GM18507 (cell line): Measurements from ENCODE around the gene RPTOR.
"Not testable (repeated sequence)": the region's sequence is repeated elsewhere in the genome, so short reads cannot be mapped to it uniquely, and the experiment has no call there.

Experiments
- DNase-seq: peaks from one replicate; pipeline ENCODE4 v3.0.0; 2011; ENCODE audit warnings: low read depth; ENCODE audit not compliant: insufficient read length; ENCODE audit errors: extremely low spot score
- FAIRE-seq: peaks from 2 replicates; lab custom pipeline; 2011; peaks lifted over from hg19 to GRCh38; lab: Jason Lieb, UNC

The RPTOR gene

GRCh38 chr17:80604670-80605010, 60.0 kb downstream of the RPTOR start:
- FAIRE-seq (no peak), DNase-seq (no peak)

GRCh38 chr17:80605326-80606066, 60.9 kb downstream of the RPTOR start:
- FAIRE-seq (peak; percentile 81), DNase-seq (peak; percentile 44)

DNA sequence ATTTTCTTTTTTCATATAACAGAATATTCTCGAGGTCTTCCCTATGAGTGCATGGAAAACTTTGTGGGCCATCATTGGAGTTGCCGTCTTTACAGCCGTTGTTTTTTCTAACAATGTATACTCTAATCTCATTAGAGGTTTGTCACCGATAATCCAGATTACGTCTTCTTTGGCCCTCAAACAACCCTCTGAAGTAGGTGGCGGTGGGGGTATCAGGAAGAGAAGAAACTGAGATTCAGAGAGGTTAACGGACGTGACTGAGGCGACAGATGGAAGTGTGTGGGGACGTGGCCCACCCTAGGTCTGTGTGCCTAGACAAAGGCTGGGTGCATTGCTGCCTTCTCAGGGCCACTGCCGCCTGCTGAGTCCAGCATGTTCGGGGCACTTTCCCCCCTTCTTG, 63.7 kb downstream of the RPTOR start:
- DNase-seq (no peak), FAIRE-seq (no peak)

GRCh38 chr17:80609757-80610156, 65.1 kb downstream of the RPTOR start:
- FAIRE-seq = no peak
- DNase-seq = no peak

- DNase-seq (no peak), FAIRE-seq (no peak)
Observed at GRCh38 chr17:80611816-80612215, 67.2 kb downstream of the RPTOR start.

- DNase-seq = no peak
Observed at GRCh38 chr17:80612997-80613731, 68.5 kb downstream of the RPTOR start.

DNA sequence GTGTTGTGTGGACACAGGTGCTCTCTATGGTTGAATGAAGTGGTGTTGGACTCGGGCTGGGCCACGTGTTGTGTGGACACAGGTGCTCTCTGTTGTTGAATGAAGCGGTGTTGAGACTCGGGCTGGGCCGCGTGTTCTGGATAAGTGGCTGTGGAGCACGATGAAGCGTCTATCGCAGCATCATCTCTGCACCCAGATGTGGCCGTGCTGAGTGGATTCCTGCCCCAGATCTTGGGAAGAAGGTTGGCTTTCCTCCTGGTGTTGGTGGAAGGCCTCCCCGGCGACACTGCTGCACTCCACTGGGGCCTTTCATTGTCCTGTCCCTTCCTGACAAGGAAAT, 69.1 kb downstream of the RPTOR start:
- FAIRE-seq = no peak
- DNase-seq = no peak

More at GRCh38 chr17:80612997-80613731, 68.5 kb downstream of the RPTOR start:
- no peak for FAIRE-seq

DNA sequence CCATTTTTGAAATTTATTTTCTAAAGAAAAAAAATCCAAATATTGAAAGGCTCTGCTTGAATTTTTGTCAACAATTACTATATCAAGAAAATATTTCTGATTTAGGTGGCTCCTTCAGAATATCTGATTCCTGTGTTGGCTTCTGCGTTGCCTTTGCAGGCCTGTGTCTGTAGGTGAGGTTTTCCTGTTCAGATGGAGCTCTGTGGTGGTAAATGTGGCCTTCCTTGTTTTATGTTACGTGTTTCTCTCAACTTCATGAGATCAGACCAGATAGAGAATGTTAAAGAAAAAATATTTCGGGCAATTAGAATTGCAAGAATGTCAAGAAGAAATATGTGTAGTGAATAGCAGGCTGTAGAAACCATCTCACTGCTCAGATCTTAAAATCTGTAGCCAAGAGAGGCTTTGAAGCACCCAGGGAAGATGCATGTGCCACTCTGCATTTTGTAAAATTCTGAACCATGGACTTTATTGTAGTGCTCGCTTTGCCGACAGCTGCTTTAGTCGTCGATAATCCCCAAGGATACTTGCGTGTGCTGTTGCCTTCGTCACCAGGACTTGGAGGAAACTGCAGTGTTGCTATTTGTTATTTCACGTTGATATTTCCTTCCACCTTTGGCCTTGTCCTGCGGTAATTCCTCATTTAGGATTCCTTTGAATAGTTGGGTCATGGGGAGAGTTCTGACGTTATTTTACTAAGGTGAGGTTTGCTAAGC, 69.9 kb downstream of the RPTOR start:
- FAIRE-seq (no peak), DNase-seq (no peak)

DNA sequence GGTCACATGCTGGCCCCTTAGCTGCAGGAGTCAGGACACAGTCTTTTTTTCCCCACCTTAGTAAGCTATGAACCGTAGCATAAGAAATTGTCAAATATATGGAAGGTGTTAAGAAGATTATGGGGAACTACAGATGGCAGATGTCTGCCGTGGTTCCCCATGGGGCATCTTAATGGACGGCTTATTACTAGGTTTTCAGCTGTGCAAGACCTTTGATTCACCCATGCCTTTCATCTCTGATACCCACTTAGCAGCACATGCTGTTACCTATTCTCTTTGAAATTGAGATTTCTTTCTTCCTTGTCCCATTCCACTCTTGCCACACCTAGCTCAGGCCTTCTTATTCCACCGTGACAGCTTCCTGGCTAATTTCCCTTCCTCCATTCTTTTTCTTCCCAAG, 70.7 kb downstream of the RPTOR start:
- FAIRE-seq = no peak
- DNase-seq = no peak

GRCh38 chr17:80616705-80617104, 72.1 kb downstream of the RPTOR start:
- no peak for FAIRE-seq

GRCh38 chr17:80618304-80618703, 73.7 kb downstream of the RPTOR start:
- no peak for DNase-seq
- FAIRE-seq = no peak

More at GRCh38 chr17:80616705-80617104, 72.1 kb downstream of the RPTOR start:
- no peak for DNase-seq

DNA sequence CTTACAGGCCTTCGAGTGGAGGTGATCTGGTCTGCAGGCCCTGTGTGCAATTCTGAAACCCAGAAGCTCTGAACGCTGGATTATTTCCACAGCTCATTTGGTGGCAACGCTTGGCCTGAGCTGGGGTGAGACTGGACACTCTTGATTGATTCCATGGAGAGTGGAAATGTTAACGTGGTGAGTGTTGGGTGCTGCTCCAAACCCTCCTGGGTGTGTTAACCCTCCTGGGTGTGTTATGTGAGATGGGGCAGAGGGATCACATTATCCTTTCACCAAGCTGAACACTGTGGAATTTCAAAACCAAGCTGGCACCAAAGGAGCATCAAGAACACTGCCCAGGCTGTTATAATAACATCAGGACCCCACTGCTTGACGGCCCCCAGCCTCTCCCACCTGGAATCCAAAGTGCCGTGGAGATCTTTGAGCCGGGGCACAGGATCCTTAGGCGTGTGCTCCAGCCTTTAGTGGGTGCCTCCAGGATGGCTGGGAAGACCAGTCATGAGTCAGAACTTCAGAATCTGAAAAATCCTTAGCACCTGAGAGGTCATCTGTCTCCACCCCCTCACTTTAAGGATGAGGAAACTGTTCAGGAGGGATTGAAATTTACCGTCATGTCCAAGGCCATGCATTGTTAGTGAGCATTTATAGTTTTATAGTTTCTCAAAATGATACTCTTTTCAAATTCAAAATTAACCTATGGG, 75.0 kb downstream of the RPTOR start:
- DNase-seq (no peak), FAIRE-seq (no peak)

- no peak for FAIRE-seq
Observed at GRCh38 chr17:80621335-80621996, 76.8 kb downstream of the RPTOR start.

DNA sequence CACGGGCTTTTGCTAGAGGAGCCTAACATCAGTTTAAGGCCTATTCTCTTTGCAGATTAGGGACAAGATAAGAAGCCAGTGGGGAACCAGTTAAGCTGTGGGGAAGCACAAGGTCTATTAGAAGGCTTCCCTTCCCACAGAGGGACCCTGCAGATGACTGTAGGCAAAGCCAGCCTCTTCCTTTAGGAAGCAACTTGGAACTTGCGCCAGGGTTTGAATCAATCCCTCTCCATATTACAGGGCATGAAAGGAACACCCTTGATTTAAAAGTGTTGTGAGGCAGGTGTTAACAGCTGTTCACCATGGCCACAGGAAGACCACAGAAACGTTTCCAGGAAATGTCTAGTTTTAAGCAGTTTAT, 77.3 kb downstream of the RPTOR start:
- DNase-seq (no peak), FAIRE-seq (no peak)

More at GRCh38 chr17:80621335-80621996, 76.8 kb downstream of the RPTOR start:
- no peak for DNase-seq

- no peak for FAIRE-seq
- DNase-seq = no peak
Observed at GRCh38 chr17:80624864-80625263, 80.2 kb downstream of the RPTOR start.

- no peak for FAIRE-seq
- DNase-seq = no peak
Observed at GRCh38 chr17:80625627-80626026, 81.0 kb downstream of the RPTOR start.

DNA sequence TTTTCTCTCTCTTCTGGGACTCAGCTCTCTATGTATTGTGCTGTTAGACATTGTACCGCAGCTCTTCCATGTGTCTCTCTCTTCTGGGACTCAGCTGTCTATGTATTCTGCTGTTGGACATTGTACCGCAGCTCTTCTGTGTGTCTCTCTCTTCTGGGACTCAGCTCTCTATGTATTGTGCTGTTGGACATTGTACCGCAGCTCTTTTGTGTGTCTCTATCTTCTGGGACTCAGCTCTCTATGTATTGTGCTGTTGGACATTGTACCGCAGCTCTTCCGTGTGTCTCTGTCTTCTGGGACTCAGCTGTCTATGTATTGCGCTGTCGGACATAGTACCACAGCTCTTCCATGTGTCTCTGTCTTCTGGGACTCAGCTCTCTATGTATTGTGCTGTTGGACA, 84.2 kb downstream of the RPTOR start:
- FAIRE-seq = not testable (repeated sequence)

GRCh38 chr17:80629298-80630028, 84.8 kb downstream of the RPTOR start:
- no peak for DNase-seq
- no peak for FAIRE-seq

More for the DNA sequence above, 84.2 kb downstream of the RPTOR start:
- DNase-seq = not testable (repeated sequence)

- FAIRE-seq = no peak
- no peak for DNase-seq
Observed at GRCh38 chr17:80630560-80631120, 86.0 kb downstream of the RPTOR start.
